Measurements from ENCODE around the gene ATG10. TPM values are rescaled to one million over a fixed set of nuclear protein-coding genes. Genes with fewer than 3 reads are reported as not detected.

ATG10 gene
- total and polyA plus RNA-seq, 2 of the 8 experiments (the other 6 are each of a cell fraction or from before 2014, with no cell fraction given): 3.7 to 8.8 TPM

DNA sequence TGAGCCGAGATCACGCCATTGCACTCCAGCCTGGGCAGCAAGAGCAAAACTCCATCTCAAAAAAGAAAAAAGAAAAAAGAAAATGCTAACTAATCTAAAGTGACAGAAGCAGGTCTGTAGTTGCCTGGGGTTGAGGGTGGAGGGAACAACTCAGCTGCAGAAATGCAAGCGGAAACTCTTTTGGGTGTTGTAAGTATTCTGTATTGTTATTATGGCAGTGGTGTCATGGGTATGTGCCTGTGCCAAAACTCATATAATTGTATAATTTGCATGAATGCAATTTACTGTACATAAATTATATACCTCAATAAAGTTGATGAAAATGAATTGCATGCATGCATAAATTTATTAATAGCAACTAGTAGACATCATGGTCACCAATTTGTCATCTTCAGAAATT, 329.4 kb downstream of the ATG10 start:
- Histone ChIP-seq H2BK15ac (ENCODE audit: low read length) (no peak overlapping the region), H3K79me2 (ENCODE audit: control insufficient read depth in 1 of 2, insufficient read depth in 2 of 2, low read length in 2 of 2) (no peaks in the 10 kb centered on the region), H2AFZ (ENCODE audit: low read length) (no peak overlapping the region), H4K91ac (replicated peaks; ENCODE audit: insufficient read length, low read length) (no peak overlapping the region), H3K56ac (replicated peaks; ENCODE audit: insufficient read length, low read depth, low read length) (no peak overlapping the region), H3K27ac (ENCODE audit: low read depth, low read length) (no peak overlapping the region), H3K18ac (ENCODE audit: extremely low read depth, low read length) (no peak overlapping the region), H3K9me3 (ENCODE audit: insufficient read depth in 2 of 2, low read depth in 1 of 2, low read length in 1 of 2) (no peaks in the 10 kb centered on the region), H2BK5ac (ENCODE audit: low read depth, low read length) (no peak overlapping the region), H3K23ac (ENCODE audit: insufficient read length) (no peak overlapping the region), H4K8ac (ENCODE audit: extremely low read depth, insufficient read depth, low read length) (no peak overlapping the region; the same call in 1 of the 2 replicates), H2BK120ac (replicated peaks; ENCODE audit: low read depth, low read length) (no peak overlapping the region), H4K20me1 (replicated peaks in 1 of 2; ENCODE audit: control insufficient read depth in 1 of 2, insufficient read depth in 2 of 2, low read length in 2 of 2) (no peaks in the 10 kb centered on the region), H2BK12ac (ENCODE audit: low read depth, low read length) (no peak overlapping the region), H2AK5ac (ENCODE audit: low read depth, low read length) (no peak overlapping the region), H3K4me3 (ENCODE audit: extremely low read depth in 1 of 4, insufficient read depth in 2 of 4, low read depth in 3 of 4, low read length in 4 of 4) (no peak overlapping the region), H2BK20ac (ENCODE audit: low read length) (no peak overlapping the region), H3K14ac (ENCODE audit: insufficient read length) (no peak overlapping the region), H3K79me1 (ENCODE audit: low read depth, low read length) (no peaks in the 10 kb centered on the region), H3K4me2 (ENCODE audit: insufficient read depth in 1 of 2, low read depth in 2 of 2, low read length in 2 of 2) (no peak overlapping the region), H3K23me2 (ENCODE audit: low read depth, low read length) (no peaks in the 10 kb centered on the region), H4K5ac (ENCODE audit: insufficient read length, low read depth, low read length) (no peak overlapping the region), H3K36me3 (ENCODE audit: control insufficient read depth in 2 of 4, insufficient read depth in 4 of 4, low read length in 3 of 4) (no peaks in the 10 kb centered on the region), H3K4me1 (replicated peaks in 1 of 4; ENCODE audit: control insufficient read depth in 3 of 4, insufficient read depth in 4 of 4, low read length in 3 of 4) (no peaks in the 10 kb centered on the region), H3K9ac (replicated peaks in 1 of 4; ENCODE audit: extremely low read depth in 1 of 4, low read depth in 3 of 4, low read length in 3 of 4) (no peak overlapping the region), H3K27me3 (replicated peaks in 1 of 4; ENCODE audit: control insufficient read depth in 3 of 4, extremely low read depth in 1 of 4, insufficient read depth in 3 of 4, low read length in 3 of 4) (no peaks in the 10 kb centered on the region), H3K4ac (replicated peaks; ENCODE audit: insufficient read length, low read depth, low read length) (no peak overlapping the region)
- ChIA-PET POLR2A (ENCODE audit: partially characterized antibody) (interaction anchor here (1.0 to 1.5 kb wide), 2 partner anchors 23 to 24 kb away, joined by 3 read pairs; partner anchors contain the start of gene RPS23), CTCF (ENCODE audit: partially characterized antibody) (interaction anchor here (1.5 kb wide), 1 partner anchor 44 kb away, joined by 4 read pairs; no protein-coding TSS in a partner anchor)
- FAIRE-seq (no peak), DNase-seq (ENCODE audit: low read depth in 1 of 2, low spot score in 2 of 2) (no peak)
- no peak for TF ChIP-seq SP1 (IDR thresholded peaks at IDR 0.05; ENCODE audit: low read depth, low read length)
- no peak for TF ChIP-seq EP300 (IDR thresholded peaks at IDR 0.05; ENCODE audit: borderline replicate concordance in 1 of 2, low read depth in 2 of 2, low read length in 2 of 2)
- WGBS, 2 experiments (ENCODE audit: extremely low coverage in 1 of 2, insufficient coverage in 1 of 2, insufficient read length in 1 of 2, insufficient replicate concordance in 2 of 2, low coverage in 1 of 2, low lambda C conversion rate in 2 of 2, missing lambda C conversion rate in 1 of 2): 83% methylated on average over 1 of the region's 3 CpGs; no CpG with 5 or more reads in 1 of the 2 experiments

Small RNAs within 50 kb of the gene (small RNA-seq; reads per million reads assigned to genes)
- gene AC010598.1 (ENCODE audit: insufficient read depth) (not detected), gene RN7SL378P (ENCODE audit: insufficient read depth) (not detected)

Other genes starting within 250 kb of the ATG10 start
- 21.5 and 27.6 TPM in 2 replicates for gene SSBP2, start 220.9 kb upstream of the ATG10 start, total RNA-seq (2021; fragmentation: NEBNext Ultra II Directional; extraction: Animal tissue kit (Norgen Biotek cat#: 25700))
- gene SSBP2, start 220.9 kb upstream of the ATG10 start, polyA plus RNA-seq (2011; rRNA removed): 26.0 and 36.2 TPM in 2 replicates

Data from H1 (cell line).